SU-DHL-6 (cell line): Measurements from ENCODE around the gene ST7.

Experiments
- CTCF ChIP-seq: fragments of 200-600 bp; sonication (generic); IDR thresholded peaks from one replicate; pipeline ENCODE4 v1.5.1; 2017; ENCODE audit warnings: antibody characterized with exemption, mild to moderate bottlenecking, low read length, moderate library complexity; ENCODE audit not compliant: insufficient read depth, poor library complexity, severe bottlenecking
- EZH2phosphoT487 ChIP-seq: fragments of 200-600 bp; sonication (generic), shearing (Covaris generic); conservative IDR thresholded peaks from 2 replicates; pipeline ENCODE4 v1.6.1; 2018; ENCODE audit warnings: mild to moderate bottlenecking, antibody characterized with exemption, low read length, moderate library complexity, mixed read lengths

GRCh38 chr7:117185124-117185523 is 231.8 kb downstream of the ST7 start:
- no peak for TF ChIP-seq CTCF
- no peak for TF ChIP-seq EZH2phosphoT487
